Keratinocyte (primary cell): ENCODE data around the gene BNC2. TPM values are rescaled to one million over a fixed set of nuclear protein-coding genes. Genes with fewer than 3 reads are reported as not detected.

ENCODE experiments used
- DNase-seq: peaks from one replicate; pipeline ENCODE4 v3.0.0-alpha.2; 2011; ENCODE audit warnings: low read depth, missing footprints, low spot score
- FAIRE-seq: peaks from 2 replicates; lab custom pipeline; 2011; peaks lifted over from hg19 to GRCh38; lab: Jason Lieb, UNC
- H2AFZ ChIP-seq: 2 replicates; pipeline ENCODE4 v1.6.0; 2012; ENCODE audit warnings: low read length, control low read depth, inconsistent platforms; ENCODE audit not compliant: control insufficient read depth
- H3K27ac ChIP-seq: 2 replicates; pipeline ENCODE4 v1.5.1; 2011; ENCODE audit warnings: low read length; ENCODE audit not compliant: control insufficient read depth, insufficient read depth
- H3K27me3 ChIP-seq: 3 replicates; pipeline ENCODE4 v1.6.0; 2011; ENCODE audit warnings: low read length; ENCODE audit not compliant: control insufficient read depth, insufficient read depth; ENCODE audit errors: extremely low read depth
- H3K36me3 ChIP-seq, 2 experiments: 2 replicates in 1 of 2; 3 replicates in 1 of 2; pipeline ENCODE4 v1.5.1; 2011; ENCODE audit warnings: low read length in 2 of 2, mild to moderate bottlenecking in 1 of 2; ENCODE audit not compliant: control insufficient read depth in 2 of 2, insufficient read depth in 2 of 2; ENCODE audit errors: extremely low read depth in 1 of 2
- H3K4me1 ChIP-seq: 3 replicates; pipeline ENCODE4 v1.5.1; 2011; ENCODE audit warnings: low read length; ENCODE audit not compliant: control insufficient read depth, insufficient read depth; ENCODE audit errors: extremely low read depth
- H3K4me2 ChIP-seq: 3 replicates; pipeline ENCODE4 v1.6.0; 2011; ENCODE audit warnings: low read depth, low read length; ENCODE audit not compliant: control insufficient read depth, insufficient read depth; ENCODE audit errors: extremely low read depth
- H3K4me3 ChIP-seq, 3 experiments: fragments of 200-600 bp in 1 of 3; sonication (generic) in 1 of 3; 2 replicates in 2 of 3; 3 replicates in 1 of 3; pipeline ENCODE4 v1.5.1; 2011 to 2016; ENCODE audit warnings: low read length in 3 of 3, mild to moderate bottlenecking in 3 of 3, control low read depth in 2 of 3, inconsistent platforms in 1 of 3, low read depth in 1 of 3, mixed read lengths in 1 of 3, mixed run types in 1 of 3, moderate library complexity in 1 of 3; ENCODE audit not compliant: control insufficient read depth in 2 of 3, insufficient read depth in 2 of 3; ENCODE audit errors: extremely low read depth in 1 of 3
- H3K79me2 ChIP-seq: 2 replicates; pipeline ENCODE4 v1.6.0; 2012; ENCODE audit warnings: low read length; ENCODE audit not compliant: control insufficient read depth, insufficient read depth
- H3K9ac ChIP-seq: 3 replicates; pipeline ENCODE4 v1.6.0; 2011; ENCODE audit warnings: low read length; ENCODE audit not compliant: control insufficient read depth, insufficient read depth; ENCODE audit errors: extremely low read depth
- H3K9me1 ChIP-seq: 3 replicates; pipeline ENCODE4 v1.6.0; 2011; ENCODE audit warnings: low read length; ENCODE audit not compliant: control insufficient read depth, insufficient read depth; ENCODE audit errors: extremely low read depth
- H3K9me3 ChIP-seq: 2 replicates; pipeline ENCODE4 v1.5.1; 2012; ENCODE audit warnings: low read depth, low read length; ENCODE audit not compliant: control insufficient read depth
- H4K20me1 ChIP-seq: 3 replicates; pipeline ENCODE4 v1.6.0; 2011; ENCODE audit warnings: low read length; ENCODE audit not compliant: control insufficient read depth, insufficient read depth; ENCODE audit errors: extremely low read depth
- CTCF ChIP-seq, 3 experiments: IDR thresholded peaks in 1 of 3; conservative IDR thresholded peaks in 1 of 3; optimal IDR thresholded peaks in 1 of 3; 2 replicates in 2 of 3; 3 replicates in 1 of 3; pipeline versions ENCODE3 to v1.5.1; 2011; ENCODE audit warnings: low read length in 3 of 3, mild to moderate bottlenecking in 3 of 3, moderate library complexity in 2 of 3, control low read depth in 1 of 3, inconsistent platforms in 1 of 3; ENCODE audit not compliant: insufficient read depth in 2 of 3; ENCODE audit errors: extremely low read depth in 1 of 3
- EZH2 ChIP-seq: IDR thresholded peaks from one replicate; pipeline ENCODE4 v1.6.1; 2012; ENCODE audit warnings: inconsistent platforms, mild to moderate bottlenecking, low read length, moderate library complexity
- dilution Hi-C: fragments of 300-500 bp; cut with MboI; formaldehyde crosslinking; loops from one replicate; pipeline ENCODE4 v1.7.0; 2020; ENCODE audit warnings: low sequenced_read_pairs; ENCODE audit not compliant: extremely low pct_ligation_motif_present
- polyA plus RNA-seq, 5 experiments: library from polyadenylated mRNA; depleted of rRNA in 3 of 5; stranded (reverse) in 3 of 5; stranded (forward) in 1 of 5; unstranded in 1 of 5; fragments of >200 nt; gene quantifications; 1 replicate in 1 of 5; 2 replicates in 3 of 5; 3 replicates in 1 of 5; pipeline versions ENCODE4 v1.2.1 to v1.2.3, GENCODE V29; 2011 to 2012; ENCODE audit warnings: missing spikeins in 2 of 5, low read depth in 1 of 5, low replicate concordance in 1 of 5

The BNC2 gene
- polyA plus RNA-seq, 1 donor (not counting 4 experiments of a cell fraction or from before 2014, with no cell fraction given) = 1.1 TPM

GRCh38 chr9:16449076-16449730 is 421.3 kb downstream of the BNC2 start:
- H3K9me1 ChIP-seq = no peaks in the 10 kb centered on the region
- H3K9me3 ChIP-seq = no peaks in the 10 kb centered on the region
- no peak overlapping the region for H3K27ac ChIP-seq
- no peak overlapping the region for H2AFZ ChIP-seq
- H4K20me1 ChIP-seq = no peaks in the 10 kb centered on the region
- H3K79me2 ChIP-seq = no peaks in the 10 kb centered on the region
- no peaks in the 10 kb centered on the region for H3K4me1 ChIP-seq
- FAIRE-seq (no peak), DNase-seq (no peak)
- no peaks in the 10 kb centered on the region for H3K36me3 ChIP-seq
- H3K9ac ChIP-seq = no peak overlapping the region
- TF ChIP-seq EZH2 (no peak), CTCF (optimal IDR thresholded peaks at IDR 0.05 in 1 of 3, IDR thresholded peaks at IDR 0.05 in 1 of 3, conservative IDR thresholded peaks at IDR 0.05 in 1 of 3; ENCODE audit: extremely low read depth in 1 of 3, insufficient read depth in 2 of 3, low read length in 3 of 3) (no peak)
- H3K4me3 ChIP-seq = no peak overlapping the region
- dilution Hi-C loops = no loop called here
- no peaks in the 10 kb centered on the region for H3K27me3 ChIP-seq
- H3K4me2 ChIP-seq = no peak overlapping the region

GRCh38 chr9:16447946-16448345 is 422.5 kb downstream of the BNC2 start:
- H3K9me1 ChIP-seq = no peaks in the 10 kb centered on the region
- no peak overlapping the region for H3K4me3 ChIP-seq
- H2AFZ ChIP-seq = no peak overlapping the region
- no peak for FAIRE-seq
- no peaks in the 10 kb centered on the region for H4K20me1 ChIP-seq
- dilution Hi-C loops = no loop called here
- no peaks in the 10 kb centered on the region for H3K79me2 ChIP-seq
- H3K27me3 ChIP-seq = no peaks in the 10 kb centered on the region
- H3K36me3 ChIP-seq = no peaks in the 10 kb centered on the region
- no peaks in the 10 kb centered on the region for H3K4me1 ChIP-seq
- H3K9me3 ChIP-seq = no peaks in the 10 kb centered on the region
- no peak overlapping the region for H3K27ac ChIP-seq
- H3K4me2 ChIP-seq = no peak overlapping the region
- no peak for TF ChIP-seq EZH2
- TF ChIP-seq CTCF (optimal IDR thresholded peaks at IDR 0.05 in 1 of 3, IDR thresholded peaks at IDR 0.05 in 1 of 3, conservative IDR thresholded peaks at IDR 0.05 in 1 of 3; ENCODE audit: extremely low read depth in 1 of 3, insufficient read depth in 2 of 3, low read length in 3 of 3) = no peak
- H3K9ac ChIP-seq = no peak overlapping the region
- no peak for DNase-seq
